DND-41 (cell line): Measurements from ENCODE around the gene SBNO1.

Source experiments
- CTCF ChIP-seq: IDR thresholded peaks from 2 replicates; pipeline ENCODE4 v1.5.1; 2012; ENCODE audit warnings: borderline replicate concordance, low read length, moderate library complexity, mild to moderate bottlenecking; ENCODE audit not compliant: poor library complexity, severe bottlenecking; ENCODE audit errors: extremely low read depth
- EZH2 ChIP-seq: IDR thresholded peaks from 3 replicates; pipeline ENCODE4 v1.6.1; 2012; ENCODE audit warnings: borderline replicate concordance, low read depth, mild to moderate bottlenecking, moderate library complexity, low read length, inconsistent platforms; ENCODE audit not compliant: severe bottlenecking

DNA sequence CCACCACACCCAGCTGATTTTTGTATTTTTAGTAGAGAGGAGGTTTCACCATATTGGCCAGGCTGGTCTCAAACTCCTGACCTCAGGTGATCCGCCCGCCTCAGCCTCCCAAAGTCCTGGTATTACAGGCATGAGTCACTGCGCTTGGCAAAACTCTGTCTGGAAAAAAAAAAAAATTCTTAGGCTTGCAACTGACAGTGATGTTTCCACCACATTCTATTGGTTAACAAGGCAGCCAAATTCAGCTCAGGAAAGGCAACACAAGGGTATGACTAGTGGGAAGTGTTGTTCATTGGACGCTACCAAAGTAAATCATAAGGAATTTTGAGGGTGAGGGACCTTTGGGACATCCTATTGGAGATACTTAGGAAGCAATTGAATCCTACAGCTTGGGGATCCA is 2.9 kb upstream of the SBNO1 start:
- TF ChIP-seq CTCF (no peak), EZH2 (no peak)
